ENCODE data around the gene OR56A1. TPM values are rescaled to one million over a fixed set of nuclear protein-coding genes. Genes with fewer than 3 reads are reported as not detected.

Gene OR56A1
- total RNA-seq, 1 experiment from 2014 or later: not detected

DNA sequence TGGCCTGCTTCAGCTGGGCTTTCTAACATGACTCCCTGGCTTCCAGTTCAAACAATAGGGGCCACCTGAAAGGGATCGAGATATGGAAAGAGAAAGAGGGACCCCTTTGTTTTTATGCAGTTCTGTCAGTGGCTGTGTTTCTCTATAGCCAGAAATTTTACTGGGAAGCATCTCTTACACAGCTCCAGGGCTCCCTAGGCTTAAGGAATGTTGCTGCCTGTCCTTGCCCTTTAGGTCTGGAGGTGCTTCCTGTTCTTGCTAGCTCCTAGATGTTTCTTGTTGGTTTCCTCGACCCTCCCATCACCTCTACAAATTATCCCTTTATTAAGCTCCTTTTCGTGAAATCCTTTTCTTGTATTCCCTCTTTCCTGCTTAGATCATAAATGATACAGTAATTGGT is 21.8 kb upstream of the OR56A1 start:
- Histone ChIP-seq H3K4me3 (ENCODE audit: low read depth in 2 of 2, low read length in 2 of 2) (no peak overlapping the region), H3K4me1 (ENCODE audit: control insufficient read depth, insufficient read depth, low read length) (no peaks in the 10 kb centered on the region), H3K27me3 (ENCODE audit: control insufficient read depth, insufficient read depth, low read length) (peaks cover 8% of the 10 kb centered on the region), H3K27ac (ENCODE audit: low read length) (no peak overlapping the region), H3K9me3 (ENCODE audit: control insufficient read depth, insufficient read depth, low read depth, low read length) (no peaks in the 10 kb centered on the region), H3K36me3 (ENCODE audit: control insufficient read depth, insufficient read depth, low read length) (no peaks in the 10 kb centered on the region)
- ChIA-PET CTCF (no interaction called here), POLR2A (no interaction called here)
- intact Hi-C loops (cut with micrococcal nuclease; ENCODE audit: unreplicated experiment) (no loop called here), in situ Hi-C loops (cut with HindIII; ENCODE audit: low pct_unique_long_range_greater_than_20kb, low sequenced_read_pairs) (no loop called here)
- DNase-seq (ENCODE audit: low read depth, low spot score): no peak
- BruUV-seq (replicated peaks): no TSS peak
- TF ChIP-seq, protein P1, sequence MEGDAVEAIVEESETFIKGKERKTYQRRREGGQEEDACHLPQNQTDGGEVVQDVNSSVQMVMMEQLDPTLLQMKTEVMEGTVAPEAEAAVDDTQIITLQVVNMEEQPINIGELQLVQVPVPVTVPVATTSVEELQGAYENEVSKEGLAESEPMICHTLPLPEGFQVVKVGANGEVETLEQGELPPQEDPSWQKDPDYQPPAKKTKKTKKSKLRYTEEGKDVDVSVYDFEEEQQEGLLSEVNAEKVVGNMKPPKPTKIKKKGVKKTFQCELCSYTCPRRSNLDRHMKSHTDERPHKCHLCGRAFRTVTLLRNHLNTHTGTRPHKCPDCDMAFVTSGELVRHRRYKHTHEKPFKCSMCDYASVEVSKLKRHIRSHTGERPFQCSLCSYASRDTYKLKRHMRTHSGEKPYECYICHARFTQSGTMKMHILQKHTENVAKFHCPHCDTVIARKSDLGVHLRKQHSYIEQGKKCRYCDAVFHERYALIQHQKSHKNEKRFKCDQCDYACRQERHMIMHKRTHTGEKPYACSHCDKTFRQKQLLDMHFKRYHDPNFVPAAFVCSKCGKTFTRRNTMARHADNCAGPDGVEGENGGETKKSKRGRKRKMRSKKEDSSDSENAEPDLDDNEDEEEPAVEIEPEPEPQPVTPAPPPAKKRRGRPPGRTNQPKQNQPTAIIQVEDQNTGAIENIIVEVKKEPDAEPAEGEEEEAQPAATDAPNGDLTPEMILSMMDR (IDR thresholded peaks at IDR 0.05): no peak
- TF ChIP-seq TCF7L2 (IDR thresholded peaks at IDR 0.05; ENCODE audit: low read depth, low read length) (no peak), SIN3A (IDR thresholded peaks at IDR 0.05; ENCODE audit: borderline replicate concordance, insufficient read depth, low read depth, low read length) (no peak), POLR2AphosphoS5 (IDR thresholded peaks at IDR 0.05; ENCODE audit: low read depth, low read length) (no peak)
- TF ChIP-seq, protein P2, sequence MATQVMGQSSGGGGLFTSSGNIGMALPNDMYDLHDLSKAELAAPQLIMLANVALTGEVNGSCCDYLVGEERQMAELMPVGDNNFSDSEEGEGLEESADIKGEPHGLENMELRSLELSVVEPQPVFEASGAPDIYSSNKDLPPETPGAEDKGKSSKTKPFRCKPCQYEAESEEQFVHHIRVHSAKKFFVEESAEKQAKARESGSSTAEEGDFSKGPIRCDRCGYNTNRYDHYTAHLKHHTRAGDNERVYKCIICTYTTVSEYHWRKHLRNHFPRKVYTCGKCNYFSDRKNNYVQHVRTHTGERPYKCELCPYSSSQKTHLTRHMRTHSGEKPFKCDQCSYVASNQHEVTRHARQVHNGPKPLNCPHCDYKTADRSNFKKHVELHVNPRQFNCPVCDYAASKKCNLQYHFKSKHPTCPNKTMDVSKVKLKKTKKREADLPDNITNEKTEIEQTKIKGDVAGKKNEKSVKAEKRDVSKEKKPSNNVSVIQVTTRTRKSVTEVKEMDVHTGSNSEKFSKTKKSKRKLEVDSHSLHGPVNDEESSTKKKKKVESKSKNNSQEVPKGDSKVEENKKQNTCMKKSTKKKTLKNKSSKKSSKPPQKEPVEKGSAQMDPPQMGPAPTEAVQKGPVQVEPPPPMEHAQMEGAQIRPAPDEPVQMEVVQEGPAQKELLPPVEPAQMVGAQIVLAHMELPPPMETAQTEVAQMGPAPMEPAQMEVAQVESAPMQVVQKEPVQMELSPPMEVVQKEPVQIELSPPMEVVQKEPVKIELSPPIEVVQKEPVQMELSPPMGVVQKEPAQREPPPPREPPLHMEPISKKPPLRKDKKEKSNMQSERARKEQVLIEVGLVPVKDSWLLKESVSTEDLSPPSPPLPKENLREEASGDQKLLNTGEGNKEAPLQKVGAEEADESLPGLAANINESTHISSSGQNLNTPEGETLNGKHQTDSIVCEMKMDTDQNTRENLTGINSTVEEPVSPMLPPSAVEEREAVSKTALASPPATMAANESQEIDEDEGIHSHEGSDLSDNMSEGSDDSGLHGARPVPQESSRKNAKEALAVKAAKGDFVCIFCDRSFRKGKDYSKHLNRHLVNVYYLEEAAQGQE (IDR thresholded peaks at IDR 0.05; ENCODE audit: insufficient read depth in 1 of 2, low read depth in 2 of 2, low read length in 1 of 2): no peak
- no peak for ATAC-seq

DNA sequence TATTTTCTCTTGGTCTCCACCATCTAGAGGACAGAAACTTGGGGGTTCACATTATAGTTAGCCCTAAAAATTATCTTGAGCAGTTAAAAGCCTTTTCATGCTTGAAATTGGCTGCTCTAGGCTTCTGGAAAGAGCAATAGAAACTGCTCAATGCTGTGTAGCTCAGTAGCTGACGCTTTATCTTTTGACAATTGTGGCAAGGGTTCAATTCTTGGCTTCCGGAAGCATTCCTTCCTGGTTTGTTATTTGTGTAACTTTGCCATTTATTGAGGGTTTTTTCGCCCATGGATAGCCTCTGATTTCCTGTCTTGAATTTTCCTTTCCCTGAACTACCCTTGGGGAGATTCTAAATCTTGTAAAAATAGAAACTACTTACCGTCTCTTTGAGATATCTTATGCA is 10.3 kb upstream of the OR56A1 start:
- Histone ChIP-seq H3K36me3 (ENCODE audit: control insufficient read depth, insufficient read depth, low read length) (no peaks in the 10 kb centered on the region), H3K27me3 (ENCODE audit: control insufficient read depth, insufficient read depth, low read length) (no peaks in the 10 kb centered on the region; the same call in 1 of the 2 replicates), H3K27ac (ENCODE audit: low read length) (no peak overlapping the region), H3K4me3 (ENCODE audit: low read depth in 2 of 2, low read length in 2 of 2) (no peak overlapping the region), H3K4me1 (ENCODE audit: control insufficient read depth, insufficient read depth, low read length) (no peaks in the 10 kb centered on the region), H3K9me3 (ENCODE audit: control insufficient read depth, insufficient read depth, low read depth, low read length) (no peaks in the 10 kb centered on the region)
- BruUV-seq (replicated peaks): no TSS peak
- no peak for DNase-seq (ENCODE audit: low read depth, low spot score)
- ATAC-seq: no peak
- intact Hi-C loops (cut with micrococcal nuclease; ENCODE audit: unreplicated experiment): no loop called here
- in situ Hi-C loops (cut with HindIII; ENCODE audit: low pct_unique_long_range_greater_than_20kb, low sequenced_read_pairs): no loop called here
- ChIA-PET CTCF (interaction anchor here (1.2 kb wide), 1 partner anchor 210 kb away, joined by 5 read pairs; no protein-coding TSS in a partner anchor), POLR2A (interaction anchor here (0.6 kb wide), 1 partner anchor 305 kb away, joined by 3 read pairs; no protein-coding TSS in a partner anchor)
- TF ChIP-seq POLR2AphosphoS5 (IDR thresholded peaks at IDR 0.05; ENCODE audit: low read depth, low read length) (no peak), TCF7L2 (IDR thresholded peaks at IDR 0.05; ENCODE audit: low read depth, low read length) (no peak), SIN3A (IDR thresholded peaks at IDR 0.05; ENCODE audit: borderline replicate concordance, insufficient read depth, low read depth, low read length) (no peak)
- TF ChIP-seq, protein P2 (IDR thresholded peaks at IDR 0.05; ENCODE audit: insufficient read depth in 1 of 2, low read depth in 2 of 2, low read length in 1 of 2): no peak
- TF ChIP-seq, protein P1 (IDR thresholded peaks at IDR 0.05): no peak
